A549 (cell line): ENCODE data around the gene RAB12. TPM values are rescaled to one million over a fixed set of nuclear protein-coding genes. Genes with fewer than 3 reads are reported as not detected.

ENCODE experiments used
- ATAC-seq, 2 experiments: fragments of 200-7000 bp in 1 of 2; fragments of >200 bp in 1 of 2; cut with Nextera tagmentation in 1 of 2; cut with Tn5 transposase in 1 of 2; 3 replicates each; pipeline versions ENCODE4 v1.8.0 to v1.9.1; 2018 to 2020; ENCODE audit warnings: mild to moderate bottlenecking in 1 of 2, moderate library complexity in 1 of 2
- CTCF ChIA-PET: fragments of 300-600 bp; sonication (Branson Sonifier 250); formaldehyde crosslinking; extraction: SDS; loops from one replicate; lab custom pipeline; 2021; ENCODE audit warnings: antibody characterized with exemption, inconsistent platforms; lab: Yijun Ruan, JAX
- POLR2A ChIA-PET: fragments of 350-600 bp; formaldehyde crosslinking; extraction: SDS; loops from one replicate; lab custom pipeline; 2021; ENCODE audit warnings: antibody characterized with exemption, inconsistent platforms; lab: Yijun Ruan, JAX
- DNase-seq, 2 experiments: peaks; one replicate each; pipeline versions ENCODE4 v3.0.0 to v3.0.0-alpha.2; 2011 to 2016; ENCODE audit warnings: low read depth in 1 of 2, low spot score in 1 of 2
- FAIRE-seq: peaks from 2 replicates; lab custom pipeline; 2011; peaks lifted over from hg19 to GRCh38; lab: Jason Lieb, UNC
- H3K27ac ChIP-seq, 2 experiments: fragments of >200 bp; sonication (Bioruptor Twin); formaldehyde crosslinking; 3 replicates each; pipeline ENCODE4 v1.5.1; 2016 to 2017
- H3K4me1 ChIP-seq: fragments of >200 bp; sonication (Bioruptor Twin); formaldehyde crosslinking; 3 replicates; pipeline ENCODE4 v1.6.1; 2016
- H3K4me2 ChIP-seq: fragments of >200 bp; sonication (Bioruptor Twin); formaldehyde crosslinking; 3 replicates; pipeline ENCODE4 v1.6.1; 2016
- H3K4me3 ChIP-seq: fragments of >200 bp; sonication (Bioruptor Twin); formaldehyde crosslinking; 3 replicates; pipeline ENCODE4 v1.5.1; 2016
- H3K9me3 ChIP-seq: fragments of >200 bp; sonication (Bioruptor Twin); formaldehyde crosslinking; 3 replicates; pipeline ENCODE4 v1.6.1; 2016
- BHLHE40 ChIP-seq: IDR thresholded peaks from 2 replicates; pipeline ENCODE4 v1.6.1; 2012; ENCODE audit warnings: low read depth, low read length, inconsistent platforms
- CBX8 ChIP-seq: fragments of 200-600 bp; sonication (generic); IDR thresholded peaks from 2 replicates; pipeline ENCODE4 v1.6.1; 2016
- CEBPB ChIP-seq, 2 experiments: fragments of >200 bp in 1 of 2; sonication (Bioruptor Twin) in 1 of 2; formaldehyde crosslinking in 1 of 2; IDR thresholded peaks; 2 replicates each; pipeline ENCODE4 v1.6.1; 2012 to 2016
- E2F6 ChIP-seq: IDR thresholded peaks from 2 replicates; pipeline ENCODE4 v1.6.1; 2012; ENCODE audit warnings: low read depth, borderline replicate concordance
- EHF ChIP-seq: fragments of 250-450 bp; sonication (Bioruptor Pico); IDR thresholded peaks from 2 replicates; pipeline ENCODE4 v1.5.0; 2020; ENCODE audit warnings: mild to moderate bottlenecking
- ELK1 ChIP-seq: fragments of 150-350 bp; IDR thresholded peaks from 2 replicates; pipeline ENCODE4 v1.6.1; 2014; ENCODE audit warnings: low read depth, mild to moderate bottlenecking, low read length
- FOSB ChIP-seq: fragments of 250-450 bp; sonication (Bioruptor Pico); IDR thresholded peaks from 2 replicates; pipeline ENCODE4 v1.5.0; 2020; ENCODE audit warnings: mild to moderate bottlenecking, moderate library complexity
- FOSL2 ChIP-seq, 2 experiments: fragments of 450-650 bp in 1 of 2; fragments of >200 bp in 1 of 2; sonication (Bioruptor Twin) in 1 of 2; formaldehyde crosslinking; IDR thresholded peaks; 2 replicates each; pipeline versions ENCODE4 v1.5.0 to v1.6.1; 2016 to 2020; ENCODE audit warnings: mild to moderate bottlenecking in 1 of 2, moderate library complexity in 1 of 2
- FOXS1 ChIP-seq: fragments of 250-450 bp; sonication (Bioruptor Pico); IDR thresholded peaks from 2 replicates; pipeline ENCODE4 v1.5.0; 2020; ENCODE audit warnings: mild to moderate bottlenecking, moderate library complexity
- GATA3 ChIP-seq: IDR thresholded peaks from 2 replicates; pipeline ENCODE4 v1.6.1; 2012; ENCODE audit warnings: borderline replicate concordance
- HMGXB4 ChIP-seq: fragments of 250-450 bp; sonication (Bioruptor Pico); IDR thresholded peaks from 2 replicates; pipeline ENCODE4 v1.5.0; 2021; ENCODE audit warnings: mild to moderate bottlenecking, moderate library complexity, borderline replicate concordance
- HOXA7 ChIP-seq: fragments of 250-450 bp; sonication (Bioruptor Pico); IDR thresholded peaks from 2 replicates; pipeline ENCODE4 v1.5.0; 2020; ENCODE audit warnings: mild to moderate bottlenecking, moderate library complexity
- HOXB13 ChIP-seq: fragments of 250-450 bp; sonication (Bioruptor Pico); IDR thresholded peaks from 2 replicates; pipeline ENCODE4 v1.5.0; 2020; ENCODE audit warnings: low read depth, mild to moderate bottlenecking, moderate library complexity
- HOXB5 ChIP-seq: fragments of 250-450 bp; sonication (Bioruptor Pico); IDR thresholded peaks from 2 replicates; pipeline ENCODE4 v1.5.0; 2020; ENCODE audit warnings: mild to moderate bottlenecking, moderate library complexity
- JUNB ChIP-seq: fragments of >200 bp; sonication (Bioruptor Twin); formaldehyde crosslinking; IDR thresholded peaks from 2 replicates; pipeline ENCODE4 v1.6.1; 2016
- KDM1A ChIP-seq: fragments of 200-600 bp; sonication (generic); IDR thresholded peaks from 2 replicates; pipeline ENCODE4 v1.6.1; 2016; ENCODE audit warnings: low read depth, mild to moderate bottlenecking
- KDM5A ChIP-seq: fragments of 200-600 bp; sonication (generic); IDR thresholded peaks from 2 replicates; pipeline ENCODE4 v1.6.1; 2016; ENCODE audit warnings: antibody characterized with exemption, mild to moderate bottlenecking
- MAFK ChIP-seq: fragments of 450-650 bp; IDR thresholded peaks from 2 replicates; pipeline ENCODE4 v1.6.1; 2014; ENCODE audit not compliant: partially characterized antibody
- MYC ChIP-seq: IDR thresholded peaks from 2 replicates; pipeline ENCODE4 v1.6.1; 2012; ENCODE audit warnings: mild to moderate bottlenecking, inconsistent platforms, low read length, improper control_type of control experiment, borderline replicate concordance
- NFE2L2 ChIP-seq: fragments of 150-350 bp; conservative IDR thresholded peaks from 2 replicates; pipeline ENCODE4 v1.6.1; 2014; ENCODE audit warnings: low read length
- POLR2AphosphoS2 ChIP-seq: conservative IDR thresholded peaks from 2 replicates; pipeline ENCODE4 v1.6.1; 2012; ENCODE audit warnings: low read length, improper control_type of control experiment, inconsistent platforms
- RARB ChIP-seq: fragments of 250-450 bp; sonication (Bioruptor Pico); IDR thresholded peaks from 2 replicates; pipeline ENCODE4 v1.8.0; 2021; ENCODE audit warnings: mild to moderate bottlenecking, moderate library complexity
- TFCP2L1 ChIP-seq: fragments of 250-450 bp; sonication (Bioruptor Pico); IDR thresholded peaks from 2 replicates; pipeline ENCODE4 v1.5.0; 2021; ENCODE audit warnings: mild to moderate bottlenecking
- TP53 ChIP-seq: fragments of 250-450 bp; sonication (Bioruptor Pico); IDR thresholded peaks from 2 replicates; pipeline ENCODE4 v1.5.0; 2021; ENCODE audit warnings: mild to moderate bottlenecking, moderate library complexity
- ZNF302 ChIP-seq: fragments of 250-450 bp; sonication (Bioruptor Pico); IDR thresholded peaks from 2 replicates; pipeline ENCODE4 v1.9.0; 2021; ENCODE audit warnings: inconsistent platforms, mild to moderate bottlenecking, moderate library complexity
- WGBS: methylation state at CpG from one replicate; pipeline ENCODE4 v1.1.6; 2017; ENCODE audit errors: missing lambda C conversion rate; 5-methylcytosine and 5-hydroxymethylcytosine counted together
- polyA plus RNA-seq, 4 experiments: library from polyadenylated mRNA; depleted of rRNA in 3 of 4; stranded (reverse); fragments of >200 nt; fragmentation: RNase III in 1 of 4; extraction: RNeasy Plus Mini Kit Qiagen cat#74134 plus additional on column Dnase treatment in 1 of 4; gene quantifications; 2 replicates in 3 of 4; 3 replicates in 1 of 4; pipeline ENCODE4 v1.2.3, GENCODE V29; 2011 to 2017

Gene RAB12
- polyA plus RNA-seq, 2 of the 4 experiments (the other 2 are of a cell fraction) = 23.4 to 31.3 TPM

GRCh38 chr18:8561123-8561910 is 47.9 kb upstream of the RAB12 start:
- FAIRE-seq (no peak), DNase-seq (no peak), ATAC-seq (no peak)
- H3K4me3 ChIP-seq = no peak overlapping the region
- TF ChIP-seq FOSL2 (IDR thresholded peaks at IDR 0.05) (no peak), FOSL2 (CRISPR knock-in tag; IDR thresholded peaks at IDR 0.05) (no peak), NFE2L2 (no peak), FOSB (CRISPR knock-in tag) (no peak), ELK1 (no peak), RARB (CRISPR knock-in tag) (no peak), TFCP2L1 (CRISPR knock-in tag) (no peak), TP53 (no peak), KDM1A (no peak), HMGXB4 (CRISPR knock-in tag) (no peak), POLR2AphosphoS2 (no peak), BHLHE40 (no peak), GATA3 (no peak), CEBPB (IDR thresholded peaks at IDR 0.05) (no peak), KDM5A (no peak), CBX8 (no peak), MYC (no peak), ZNF302 (CRISPR knock-in tag) (no peak), HOXB13 (CRISPR knock-in tag) (no peak), FOXS1 (CRISPR knock-in tag) (no peak)
- H3K27ac ChIP-seq = no peak overlapping the region
- POLR2A ChIA-PET = no interaction called here
- 65% methylated on average over 8 of the region's 8 CpGs for WGBS
- no peak overlapping the region for H3K4me2 ChIP-seq
- no peaks in the 10 kb centered on the region for H3K9me3 ChIP-seq
- CTCF ChIA-PET = no interaction called here
- H3K4me1 ChIP-seq = no peaks in the 10 kb centered on the region; the same call in 2 of the 3 replicates

GRCh38 chr18:8562070-8562469 is 47.2 kb upstream of the RAB12 start:
- Histone ChIP-seq H3K27ac (no peak overlapping the region), H3K4me1 (no peaks in the 10 kb centered on the region; the same call in 2 of the 3 replicates), H3K4me2 (no peak overlapping the region), H3K4me3 (no peak overlapping the region), H3K9me3 (no peaks in the 10 kb centered on the region)
- ATAC-seq (no peak), FAIRE-seq (no peak), DNase-seq (no peak)
- WGBS = 76% methylated on average over 6 of the region's 6 CpGs
- POLR2A ChIA-PET = no interaction called here
- CTCF ChIA-PET = no interaction called here
- TF ChIP-seq HOXA7 (CRISPR knock-in tag) = no peak
- no peak for TF ChIP-seq NFE2L2
- TF ChIP-seq CEBPB (IDR thresholded peaks at IDR 0.05) = no peak
- no peak for TF ChIP-seq MAFK
- TF ChIP-seq JUNB = no peak
- no peak for TF ChIP-seq KDM5A
- TF ChIP-seq EHF = no peak
- TF ChIP-seq HOXB5 (CRISPR knock-in tag) = no peak
- no peak for TF ChIP-seq E2F6
